HG03025 (cell line): ENCODE results near the gene RCN2.
A peak's percentile ranks its signal among the peaks of the same experiment; 100 is the strongest.
"Not testable (repeated sequence)": the region's sequence is repeated elsewhere in the genome, so short reads cannot be mapped to it uniquely, and the experiment has no call there.

Experiments
- ATAC-seq: cut with Tn5 transposase; IDR thresholded peaks from one replicate; pipeline ENCODE4 v1.9.1; 2021; ENCODE audit warnings: mild to moderate bottlenecking, moderate library complexity; ENCODE audit not compliant: unreplicated experiment, low FRiP score

Gene RCN2

GRCh38 chr15:76931397-76932134 is at the start of gene RCN2:
TSS of gene RCN2 (plus strand) at chr15:76931749. CDS start at chr15:76931842, 93 bp downstream.
- peak; percentile 95 for ATAC-seq

- ATAC-seq: no peak
Observed at GRCh38 chr15:76885212-76885611, 46.3 kb upstream of the RCN2 start.

GRCh38 chr15:76887280-76888141 is 44.0 kb upstream of the RCN2 start:
- not testable (repeated sequence) for ATAC-seq

GRCh38 chr15:76892836-76893235 is 38.7 kb upstream of the RCN2 start:
- ATAC-seq: not testable (repeated sequence)

GRCh38 chr15:76894174-76894573 is 37.4 kb upstream of the RCN2 start:
- ATAC-seq: no peak

GRCh38 chr15:76898102-76898501 is 33.4 kb upstream of the RCN2 start:
- no peak for ATAC-seq

- ATAC-seq: not testable (repeated sequence)
Observed at GRCh38 chr15:76899176-76899930, 32.2 kb upstream of the RCN2 start.

GRCh38 chr15:76899931-76900310 is 31.6 kb upstream of the RCN2 start:
- ATAC-seq: not testable (repeated sequence)

GRCh38 chr15:76901965-76902364 is 29.6 kb upstream of the RCN2 start:
- ATAC-seq: no peak

GRCh38 chr15:76903251-76903681 is 28.3 kb upstream of the RCN2 start:
- no peak for ATAC-seq

GRCh38 chr15:76904461-76905012 is 27.0 kb upstream of the RCN2 start:
- ATAC-seq: no peak

- peak; percentile 86 for ATAC-seq
Observed at GRCh38 chr15:76905013-76905839, 26.3 kb upstream of the RCN2 start, which contains the start of gene SCAPER. TSS of gene SCAPER (minus strand) at chr15:76905340. CDS start at chr15:76883817, 21,523 bp downstream.

GRCh38 chr15:76905855-76906254 is 25.7 kb upstream of the RCN2 start:
- no peak for ATAC-seq

- ATAC-seq: no peak
Observed at GRCh38 chr15:76912430-76912829, 19.1 kb upstream of the RCN2 start.

- no peak for ATAC-seq
Observed at GRCh38 chr15:76913737-76914136, 17.8 kb upstream of the RCN2 start.

- no peak for ATAC-seq
Observed at GRCh38 chr15:76916369-76916768, 15.2 kb upstream of the RCN2 start.

GRCh38 chr15:76928201-76928600 is 3.3 kb upstream of the RCN2 start:
- no peak for ATAC-seq

- ATAC-seq: no peak
Observed at GRCh38 chr15:76929011-76929760, 2.4 kb upstream of the RCN2 start.

- ATAC-seq: no peak
Observed at GRCh38 chr15:76930831-76931396, 635 bp upstream of the RCN2 start.
